OCI-LY1 (cell line): ENCODE results near the gene GAS2L1.

Experiments
- CTCF ChIP-seq: fragments of 200-600 bp; sonication (generic), shearing (Covaris generic); IDR thresholded peaks from 2 replicates; pipeline ENCODE4 v1.5.1; 2017; ENCODE audit warnings: mild to moderate bottlenecking, antibody characterized with exemption, low read length, moderate library complexity, mixed read lengths
- EZH2 ChIP-seq: fragments of 200-600 bp; sonication (generic), shearing (Covaris generic); IDR thresholded peaks from 2 replicates; pipeline ENCODE4 v1.8.0; 2017; ENCODE audit warnings: borderline replicate concordance, mixed run types, mild to moderate bottlenecking, antibody characterized with exemption, low read length, moderate library complexity, mixed read lengths

- TF ChIP-seq EZH2, result no peak
- no peak for TF ChIP-seq CTCF
These were observed 5.2 kb downstream of the GAS2L1 start for GRCh38 chr22:29311464-29312217.
